ENCODE measurements around the gene YJEFN3. TPM values are rescaled to one million over a fixed set of nuclear protein-coding genes. Genes with fewer than 3 reads are reported as not detected.

The YJEFN3 gene
- total RNA-seq, 1 experiment from 2014 or later = 11.1 TPM

GRCh38 chr19:19538061-19538784 is 9.5 kb downstream of the YJEFN3 start, which contains the start of gene CILP2:
Gene CILP2, plus strand, starts transcription at chr19:19538265. Its CDS starts 85 bp downstream, at chr19:19538350.
- Mint-ChIP-seq H3K27ac (no peak within 1 kb of the TSS), H3K36me3 (no peaks in the 10 kb centered on the region), H3K4me3 (peak within 1 kb of the TSS; percentile 69), H3K9me3 (no peaks in the 10 kb centered on the region), H3K4me1 (peaks cover 15% of the 10 kb centered on the region), H3K27me3 (ENCODE audit: low read depth) (peaks cover 36% of the 10 kb centered on the region)
- peak; percentile 91 for DNase-seq (ENCODE audit: low spot score)
- ChIA-PET CTCF (interaction anchor here (1.4 to 14.4 kb wide), 3 partner anchors 15 to 106 kb away, joined by 3 to 408 read pairs (median 7); partner anchors contain the start of genes GMIP and LPAR2), POLR2A (interaction anchor here (0.6 kb wide), 1 partner anchor 629 kb away, joined by 3 read pairs; no protein-coding TSS in a partner anchor)
- peak; percentile 14 for ATAC-seq
- TF ChIP-seq ZNF671 (CRISPR knock-in tag; IDR thresholded peaks at IDR 0.05) = no peak
- TF ChIP-seq ZNF425 (CRISPR knock-in tag; conservative IDR thresholded peaks at IDR 0.05) = no peak
- TF ChIP-seq ZNF263 (CRISPR knock-in tag; IDR thresholded peaks at IDR 0.05; ENCODE audit: low read depth) = no peak
- TF ChIP-seq MYBL2 (CRISPR knock-in tag; IDR thresholded peaks at IDR 0.05) = no peak
- no peak for TF ChIP-seq TCF7 (CRISPR knock-in tag; IDR thresholded peaks at IDR 0.05; ENCODE audit: low read depth)
- TF ChIP-seq MAX (CRISPR knock-in tag; IDR thresholded peaks at IDR 0.05) = peak; percentile 63
- no peak for TF ChIP-seq E2F1 (CRISPR knock-in tag; IDR thresholded peaks at IDR 0.05)
- no peak for TF ChIP-seq CTCF (IDR thresholded peaks at IDR 0.05)
- TF ChIP-seq, protein P1, sequence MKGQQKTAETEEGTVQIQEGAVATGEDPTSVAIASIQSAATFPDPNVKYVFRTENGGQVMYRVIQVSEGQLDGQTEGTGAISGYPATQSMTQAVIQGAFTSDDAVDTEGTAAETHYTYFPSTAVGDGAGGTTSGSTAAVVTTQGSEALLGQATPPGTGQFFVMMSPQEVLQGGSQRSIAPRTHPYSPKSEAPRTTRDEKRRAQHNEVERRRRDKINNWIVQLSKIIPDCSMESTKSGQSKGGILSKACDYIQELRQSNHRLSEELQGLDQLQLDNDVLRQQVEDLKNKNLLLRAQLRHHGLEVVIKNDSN (CRISPR knock-in tag; IDR thresholded peaks at IDR 0.05) = 0 out of 2 replicates have a peak, but pooled peaks have one; percentile 19
- no peak for TF ChIP-seq TP53 (CRISPR knock-in tag; IDR thresholded peaks at IDR 0.05)
- peak; percentile 67; the same call in 1 of the 2 replicates for TF ChIP-seq EMX1 (CRISPR knock-in tag; IDR thresholded peaks at IDR 0.05)
- TF ChIP-seq, protein P2, sequence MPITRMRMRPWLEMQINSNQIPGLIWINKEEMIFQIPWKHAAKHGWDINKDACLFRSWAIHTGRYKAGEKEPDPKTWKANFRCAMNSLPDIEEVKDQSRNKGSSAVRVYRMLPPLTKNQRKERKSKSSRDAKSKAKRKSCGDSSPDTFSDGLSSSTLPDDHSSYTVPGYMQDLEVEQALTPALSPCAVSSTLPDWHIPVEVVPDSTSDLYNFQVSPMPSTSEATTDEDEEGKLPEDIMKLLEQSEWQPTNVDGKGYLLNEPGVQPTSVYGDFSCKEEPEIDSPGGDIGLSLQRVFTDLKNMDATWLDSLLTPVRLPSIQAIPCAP (CRISPR knock-in tag; IDR thresholded peaks at IDR 0.05) = no peak
- TF ChIP-seq ZNF219 (CRISPR knock-in tag; IDR thresholded peaks at IDR 0.05; ENCODE audit: borderline replicate concordance) = no peak
- no peak for TF ChIP-seq JUN (CRISPR knock-in tag; IDR thresholded peaks at IDR 0.05)
- TF ChIP-seq, protein P3, sequence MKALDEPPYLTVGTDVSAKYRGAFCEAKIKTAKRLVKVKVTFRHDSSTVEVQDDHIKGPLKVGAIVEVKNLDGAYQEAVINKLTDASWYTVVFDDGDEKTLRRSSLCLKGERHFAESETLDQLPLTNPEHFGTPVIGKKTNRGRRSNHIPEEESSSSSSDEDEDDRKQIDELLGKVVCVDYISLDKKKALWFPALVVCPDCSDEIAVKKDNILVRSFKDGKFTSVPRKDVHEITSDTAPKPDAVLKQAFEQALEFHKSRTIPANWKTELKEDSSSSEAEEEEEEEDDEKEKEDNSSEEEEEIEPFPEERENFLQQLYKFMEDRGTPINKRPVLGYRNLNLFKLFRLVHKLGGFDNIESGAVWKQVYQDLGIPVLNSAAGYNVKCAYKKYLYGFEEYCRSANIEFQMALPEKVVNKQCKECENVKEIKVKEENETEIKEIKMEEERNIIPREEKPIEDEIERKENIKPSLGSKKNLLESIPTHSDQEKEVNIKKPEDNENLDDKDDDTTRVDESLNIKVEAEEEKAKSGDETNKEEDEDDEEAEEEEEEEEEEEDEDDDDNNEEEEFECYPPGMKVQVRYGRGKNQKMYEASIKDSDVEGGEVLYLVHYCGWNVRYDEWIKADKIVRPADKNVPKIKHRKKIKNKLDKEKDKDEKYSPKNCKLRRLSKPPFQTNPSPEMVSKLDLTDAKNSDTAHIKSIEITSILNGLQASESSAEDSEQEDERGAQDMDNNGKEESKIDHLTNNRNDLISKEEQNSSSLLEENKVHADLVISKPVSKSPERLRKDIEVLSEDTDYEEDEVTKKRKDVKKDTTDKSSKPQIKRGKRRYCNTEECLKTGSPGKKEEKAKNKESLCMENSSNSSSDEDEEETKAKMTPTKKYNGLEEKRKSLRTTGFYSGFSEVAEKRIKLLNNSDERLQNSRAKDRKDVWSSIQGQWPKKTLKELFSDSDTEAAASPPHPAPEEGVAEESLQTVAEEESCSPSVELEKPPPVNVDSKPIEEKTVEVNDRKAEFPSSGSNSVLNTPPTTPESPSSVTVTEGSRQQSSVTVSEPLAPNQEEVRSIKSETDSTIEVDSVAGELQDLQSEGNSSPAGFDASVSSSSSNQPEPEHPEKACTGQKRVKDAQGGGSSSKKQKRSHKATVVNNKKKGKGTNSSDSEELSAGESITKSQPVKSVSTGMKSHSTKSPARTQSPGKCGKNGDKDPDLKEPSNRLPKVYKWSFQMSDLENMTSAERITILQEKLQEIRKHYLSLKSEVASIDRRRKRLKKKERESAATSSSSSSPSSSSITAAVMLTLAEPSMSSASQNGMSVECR (CRISPR knock-in tag; IDR thresholded peaks at IDR 0.05; ENCODE audit: borderline replicate concordance) = 0 out of 2 replicates have a peak, but pooled peaks have one; percentile 56
- no peak for TF ChIP-seq NFE2L1 (CRISPR knock-in tag; IDR thresholded peaks at IDR 0.05)
- no peak for TF ChIP-seq SMAD4 (CRISPR knock-in tag; IDR thresholded peaks at IDR 0.05)
- TF ChIP-seq ZNF416 (CRISPR knock-in tag; IDR thresholded peaks at IDR 0.05) = no peak
- TF ChIP-seq, protein P4, sequence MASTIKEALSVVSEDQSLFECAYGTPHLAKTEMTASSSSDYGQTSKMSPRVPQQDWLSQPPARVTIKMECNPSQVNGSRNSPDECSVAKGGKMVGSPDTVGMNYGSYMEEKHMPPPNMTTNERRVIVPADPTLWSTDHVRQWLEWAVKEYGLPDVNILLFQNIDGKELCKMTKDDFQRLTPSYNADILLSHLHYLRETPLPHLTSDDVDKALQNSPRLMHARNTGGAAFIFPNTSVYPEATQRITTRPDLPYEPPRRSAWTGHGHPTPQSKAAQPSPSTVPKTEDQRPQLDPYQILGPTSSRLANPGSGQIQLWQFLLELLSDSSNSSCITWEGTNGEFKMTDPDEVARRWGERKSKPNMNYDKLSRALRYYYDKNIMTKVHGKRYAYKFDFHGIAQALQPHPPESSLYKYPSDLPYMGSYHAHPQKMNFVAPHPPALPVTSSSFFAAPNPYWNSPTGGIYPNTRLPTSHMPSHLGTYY (CRISPR knock-in tag; IDR thresholded peaks at IDR 0.05) = no peak
- TF ChIP-seq SP1 (CRISPR knock-in tag; conservative IDR thresholded peaks at IDR 0.05) = peak; percentile 90
- no peak for TF ChIP-seq ATF2 (CRISPR knock-in tag; IDR thresholded peaks at IDR 0.05; ENCODE audit: borderline replicate concordance, low read depth)
- no peak for TF ChIP-seq JAZF1 (CRISPR knock-in tag; IDR thresholded peaks at IDR 0.05)
- peak; percentile 72 for TF ChIP-seq ZNF232 (CRISPR knock-in tag; IDR thresholded peaks at IDR 0.05)
